NCI-H1436 treated with DMSO at 0.1 percent for 48 hours (cell line): ENCODE measurements around the gene UGGT2.

ENCODE experiments used
- DNase-seq: peaks from one replicate; lab custom pipeline; 2025; lab: John Stamatoyannopoulos, UW

Gene UGGT2, protein sequence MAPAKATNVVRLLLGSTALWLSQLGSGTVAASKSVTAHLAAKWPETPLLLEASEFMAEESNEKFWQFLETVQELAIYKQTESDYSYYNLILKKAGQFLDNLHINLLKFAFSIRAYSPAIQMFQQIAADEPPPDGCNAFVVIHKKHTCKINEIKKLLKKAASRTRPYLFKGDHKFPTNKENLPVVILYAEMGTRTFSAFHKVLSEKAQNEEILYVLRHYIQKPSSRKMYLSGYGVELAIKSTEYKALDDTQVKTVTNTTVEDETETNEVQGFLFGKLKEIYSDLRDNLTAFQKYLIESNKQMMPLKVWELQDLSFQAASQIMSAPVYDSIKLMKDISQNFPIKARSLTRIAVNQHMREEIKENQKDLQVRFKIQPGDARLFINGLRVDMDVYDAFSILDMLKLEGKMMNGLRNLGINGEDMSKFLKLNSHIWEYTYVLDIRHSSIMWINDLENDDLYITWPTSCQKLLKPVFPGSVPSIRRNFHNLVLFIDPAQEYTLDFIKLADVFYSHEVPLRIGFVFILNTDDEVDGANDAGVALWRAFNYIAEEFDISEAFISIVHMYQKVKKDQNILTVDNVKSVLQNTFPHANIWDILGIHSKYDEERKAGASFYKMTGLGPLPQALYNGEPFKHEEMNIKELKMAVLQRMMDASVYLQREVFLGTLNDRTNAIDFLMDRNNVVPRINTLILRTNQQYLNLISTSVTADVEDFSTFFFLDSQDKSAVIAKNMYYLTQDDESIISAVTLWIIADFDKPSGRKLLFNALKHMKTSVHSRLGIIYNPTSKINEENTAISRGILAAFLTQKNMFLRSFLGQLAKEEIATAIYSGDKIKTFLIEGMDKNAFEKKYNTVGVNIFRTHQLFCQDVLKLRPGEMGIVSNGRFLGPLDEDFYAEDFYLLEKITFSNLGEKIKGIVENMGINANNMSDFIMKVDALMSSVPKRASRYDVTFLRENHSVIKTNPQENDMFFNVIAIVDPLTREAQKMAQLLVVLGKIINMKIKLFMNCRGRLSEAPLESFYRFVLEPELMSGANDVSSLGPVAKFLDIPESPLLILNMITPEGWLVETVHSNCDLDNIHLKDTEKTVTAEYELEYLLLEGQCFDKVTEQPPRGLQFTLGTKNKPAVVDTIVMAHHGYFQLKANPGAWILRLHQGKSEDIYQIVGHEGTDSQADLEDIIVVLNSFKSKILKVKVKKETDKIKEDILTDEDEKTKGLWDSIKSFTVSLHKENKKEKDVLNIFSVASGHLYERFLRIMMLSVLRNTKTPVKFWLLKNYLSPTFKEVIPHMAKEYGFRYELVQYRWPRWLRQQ (N-terminal part only)

DNA sequence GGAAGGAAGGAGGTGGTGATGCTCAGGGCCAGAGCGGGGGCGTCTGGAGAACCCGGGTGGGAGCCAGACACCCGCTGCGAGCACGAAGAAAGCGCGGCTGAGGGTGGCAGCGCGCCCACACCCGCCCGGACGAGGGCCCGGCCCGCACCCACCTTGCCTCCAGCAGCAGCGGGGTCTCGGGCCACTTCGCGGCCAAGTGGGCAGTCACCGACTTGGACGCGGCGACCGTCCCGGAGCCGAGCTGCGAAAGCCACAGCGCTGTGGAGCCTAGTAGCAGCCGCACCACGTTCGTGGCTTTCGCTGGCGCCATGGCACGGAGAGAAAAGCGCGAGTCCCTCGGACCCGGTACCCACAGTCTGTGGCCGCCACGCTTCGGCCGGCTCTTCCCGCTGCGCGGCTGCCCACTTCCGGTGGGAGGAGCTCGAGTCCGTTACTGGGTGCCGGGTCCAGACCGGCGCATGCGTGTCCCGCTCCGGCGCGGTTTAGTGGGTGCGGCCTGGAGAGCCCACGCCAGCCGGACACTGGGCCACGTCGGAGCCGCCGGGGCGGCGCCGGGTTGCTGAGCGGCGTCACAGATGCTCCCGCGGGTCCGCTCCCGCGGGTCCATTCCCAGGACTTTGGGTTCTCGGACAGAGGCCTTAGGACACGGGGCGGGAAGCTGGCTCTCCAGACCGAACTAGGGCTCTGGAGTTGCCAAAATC, at the start of gene UGGT2:
TSS of gene UGGT2 (minus strand) at position 399 of the 701 bp plus-strand sequence. CDS start at position 310, 89 bp downstream.
- peak; percentile 38 for DNase-seq

DNA sequence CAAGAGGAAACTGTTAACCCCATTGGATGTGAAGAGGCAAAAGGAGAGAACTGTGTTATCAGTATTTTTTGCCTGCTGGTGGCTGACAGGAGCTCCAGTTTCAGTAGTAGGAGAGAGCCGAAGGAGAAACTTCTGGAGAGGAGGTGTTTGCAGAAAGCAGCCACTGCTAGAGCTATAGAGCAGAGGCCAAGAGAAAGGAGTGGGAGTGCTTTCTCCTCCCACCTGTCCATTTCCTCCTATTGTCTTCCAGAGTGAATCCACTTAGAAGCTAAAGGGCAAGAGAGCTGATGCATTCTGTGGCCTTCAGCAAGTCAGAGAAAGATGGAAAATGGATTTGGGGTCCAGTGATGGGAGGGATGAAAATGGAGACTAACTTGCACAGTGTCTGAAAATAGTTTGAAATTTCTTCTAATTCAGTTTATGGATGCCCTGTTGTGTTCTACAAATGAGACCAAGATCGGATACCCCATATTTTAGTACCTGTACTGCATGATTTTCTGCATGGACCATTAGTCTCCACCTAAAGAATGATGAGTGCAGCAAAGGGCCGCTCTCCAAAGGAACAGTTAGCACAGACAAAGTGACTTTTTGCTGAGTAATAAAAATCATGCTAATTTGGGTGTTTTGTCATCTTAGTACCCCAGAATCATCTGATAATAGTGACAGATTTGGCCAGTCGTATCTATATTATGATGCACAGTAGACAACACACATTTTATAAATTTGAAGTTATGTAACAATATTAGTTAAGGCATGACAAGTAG, 47.4 kb upstream of the UGGT2 start:
- DNase-seq: no peak

GRCh38 chr13:96093296-96094006, 40.2 kb upstream of the UGGT2 start:
- no peak for DNase-seq

DNA sequence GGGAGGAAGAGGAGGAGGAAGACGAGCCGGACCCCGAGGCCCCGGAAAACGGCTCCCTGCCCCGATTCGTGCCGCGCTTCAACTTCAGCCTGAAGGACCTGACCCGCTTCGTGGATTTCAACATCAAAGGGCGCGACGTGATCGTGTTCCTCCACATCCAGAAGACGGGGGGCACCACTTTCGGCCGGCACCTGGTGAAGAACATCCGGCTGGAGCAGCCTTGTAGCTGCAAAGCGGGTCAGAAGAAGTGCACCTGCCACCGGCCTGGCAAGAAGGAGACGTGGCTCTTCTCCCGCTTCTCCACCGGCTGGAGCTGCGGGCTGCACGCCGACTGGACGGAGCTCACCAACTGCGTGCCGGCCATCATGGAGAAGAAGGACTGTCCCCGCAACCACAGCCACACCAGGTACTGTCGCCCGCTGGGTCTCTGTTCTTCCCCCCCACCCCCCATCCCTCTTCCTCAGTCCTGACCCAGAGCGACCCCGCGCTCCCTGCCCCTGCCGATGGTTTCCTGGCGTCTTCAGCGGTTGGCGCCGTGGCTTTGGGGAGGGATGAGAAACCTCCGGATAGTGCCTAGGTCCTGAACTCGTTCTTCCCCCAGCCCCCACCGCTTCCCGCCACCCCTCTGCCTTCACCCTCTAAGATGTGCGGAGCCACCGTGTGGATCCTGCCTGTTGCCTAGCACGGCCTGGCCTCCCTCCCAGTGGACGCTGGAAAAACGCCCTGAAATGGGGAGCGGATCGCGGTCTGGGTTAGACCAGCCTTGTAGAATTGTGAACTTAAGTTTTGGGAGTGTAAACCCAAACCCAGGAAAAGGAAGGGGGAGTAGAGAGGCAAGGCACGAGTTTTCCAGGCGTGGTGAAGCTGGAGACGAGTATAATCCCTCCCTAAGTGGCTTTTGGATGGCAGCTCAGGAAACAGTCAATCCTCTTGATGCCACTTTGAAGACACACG, 38.2 kb upstream of the UGGT2 start:
- DNase-seq: no peak

DNA sequence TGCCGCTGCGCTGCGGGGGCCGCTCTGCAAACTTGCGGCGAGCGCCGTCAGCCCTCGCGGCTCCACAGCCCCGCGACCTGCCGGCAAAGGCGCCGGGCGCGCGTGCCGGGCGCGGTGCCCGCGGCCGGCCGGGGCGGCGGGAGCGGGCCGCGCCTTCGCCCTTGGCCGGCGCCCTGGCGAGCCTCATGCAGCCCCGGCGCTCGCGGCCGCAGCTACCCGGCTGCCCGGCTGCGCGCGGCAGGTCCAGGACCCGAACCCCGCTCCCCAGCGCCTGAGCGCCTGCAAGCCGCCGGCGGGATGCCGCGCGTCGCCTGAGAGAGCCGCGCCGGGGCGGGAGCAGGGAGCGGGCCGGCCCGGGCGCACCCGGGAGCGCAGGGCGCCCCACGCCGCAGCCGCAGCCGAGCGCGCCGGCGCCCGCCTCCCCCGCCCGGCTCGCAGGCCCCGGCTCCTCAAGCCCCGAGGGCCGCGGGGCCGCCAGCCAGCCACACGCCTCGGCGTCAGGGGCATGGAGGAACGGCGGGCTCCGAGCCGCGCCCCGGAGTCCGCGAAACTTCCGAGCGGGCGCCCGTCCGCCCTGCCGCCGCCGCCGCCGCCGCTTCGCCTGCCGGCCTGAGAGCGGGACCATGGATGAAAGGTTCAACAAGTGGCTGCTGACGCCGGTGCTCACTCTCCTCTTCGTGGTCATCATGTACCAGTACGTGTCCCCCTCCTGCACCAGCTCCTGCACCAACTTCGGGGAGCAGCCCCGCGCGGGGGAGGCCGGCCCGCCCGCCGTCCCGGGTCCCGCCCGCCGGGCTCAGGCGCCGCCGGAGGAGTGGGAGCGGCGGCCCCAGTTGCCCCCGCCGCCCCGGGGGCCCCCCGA, 37.3 kb upstream of the UGGT2 start:
- no peak for DNase-seq

DNA sequence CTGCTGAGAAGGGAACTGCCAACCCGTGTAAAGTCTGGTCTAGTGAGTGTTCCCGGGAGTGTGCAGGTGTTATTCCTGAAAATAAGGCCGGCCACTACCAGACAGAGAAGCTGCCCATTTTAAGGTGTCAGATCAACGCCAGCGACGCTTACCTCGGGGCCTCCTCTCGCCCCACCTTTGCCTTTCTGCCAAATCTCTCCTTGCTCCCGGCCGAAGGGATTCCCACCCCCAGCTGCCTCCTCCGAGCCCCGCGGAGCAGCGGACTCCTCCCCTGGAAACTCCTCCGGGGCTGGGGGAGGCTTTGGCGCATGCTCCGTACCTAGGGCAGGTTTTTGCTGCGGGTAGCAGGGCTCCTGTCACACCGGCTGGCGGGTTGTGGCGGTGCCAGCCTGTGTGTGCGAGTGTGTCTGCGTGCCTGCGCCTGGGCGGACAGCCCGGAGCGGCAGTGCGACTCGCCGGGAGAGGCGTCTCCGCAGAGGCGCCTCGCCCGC, 36.6 kb upstream of the UGGT2 start, which contains the start of gene HS6ST3:
TSS of gene HS6ST3 (plus strand) at position 359 of the 491 bp plus-strand sequence.
- DNase-seq: peak; percentile 29

DNA sequence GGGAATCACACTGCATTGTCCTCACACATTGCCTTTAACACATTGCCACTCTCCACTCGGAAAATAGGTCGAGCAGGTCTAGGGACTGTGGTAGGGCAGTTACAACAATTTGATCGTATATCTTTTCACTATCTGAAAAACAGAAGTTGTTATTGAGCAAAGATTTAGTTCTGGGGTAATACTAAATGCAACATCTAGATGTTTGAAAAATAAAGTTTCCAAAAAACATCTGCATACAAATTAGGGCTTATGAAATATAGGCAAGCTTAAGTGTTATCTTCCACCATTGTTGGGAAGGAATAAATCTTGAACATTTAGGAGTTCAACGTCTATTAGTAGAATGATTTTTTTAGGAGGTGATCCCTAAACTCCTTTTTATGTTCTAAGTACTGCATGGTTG, 35.9 kb upstream of the UGGT2 start:
- no peak for DNase-seq

DNA sequence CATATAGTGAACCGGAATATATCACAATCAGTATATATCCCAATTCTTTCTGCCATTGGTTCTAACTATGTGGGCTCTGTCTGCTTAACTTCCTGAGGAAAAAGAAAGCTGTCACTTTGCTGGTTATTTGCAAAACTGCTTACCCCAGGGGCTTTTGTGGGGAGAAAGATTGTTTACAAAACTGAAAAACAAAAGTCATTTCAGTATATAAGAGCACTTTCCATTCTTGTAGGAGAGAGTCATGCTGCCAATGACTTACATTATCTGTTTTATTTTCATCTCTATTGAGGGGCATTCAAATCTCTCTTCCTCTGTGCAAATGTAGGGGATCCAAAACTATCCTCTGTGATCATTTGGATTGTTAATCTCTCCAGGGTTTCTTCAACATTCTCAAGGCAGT, 33.5 kb upstream of the UGGT2 start:
- no peak for DNase-seq

GRCh38 chr13:96082640-96083039, 29.4 kb upstream of the UGGT2 start:
- DNase-seq: no peak

GRCh38 chr13:96081888-96082287, 28.7 kb upstream of the UGGT2 start:
- DNase-seq: no peak

DNA sequence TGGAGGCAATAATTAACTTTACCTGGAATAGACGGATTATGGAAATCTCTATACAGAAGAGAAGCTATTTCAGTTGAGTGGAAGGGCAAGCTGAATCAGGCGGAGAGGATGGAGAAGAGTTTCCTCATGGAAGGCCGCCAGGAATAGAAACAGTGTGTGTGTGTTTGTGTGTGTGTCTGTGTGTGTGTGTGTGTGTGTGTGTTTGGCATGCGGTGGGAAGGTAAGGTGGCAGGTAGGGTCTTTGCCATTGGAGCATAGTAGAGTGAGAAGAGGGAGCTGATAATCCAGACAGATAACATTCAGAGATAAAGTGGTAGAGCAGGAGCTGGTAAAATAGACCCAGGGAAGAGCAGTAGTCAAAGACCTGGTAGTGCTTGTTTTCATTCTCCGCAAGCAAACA, 27.5 kb upstream of the UGGT2 start:
- DNase-seq: no peak

- no peak for DNase-seq
Observed at GRCh38 chr13:96075953-96076543, 22.8 kb upstream of the UGGT2 start.

DNA sequence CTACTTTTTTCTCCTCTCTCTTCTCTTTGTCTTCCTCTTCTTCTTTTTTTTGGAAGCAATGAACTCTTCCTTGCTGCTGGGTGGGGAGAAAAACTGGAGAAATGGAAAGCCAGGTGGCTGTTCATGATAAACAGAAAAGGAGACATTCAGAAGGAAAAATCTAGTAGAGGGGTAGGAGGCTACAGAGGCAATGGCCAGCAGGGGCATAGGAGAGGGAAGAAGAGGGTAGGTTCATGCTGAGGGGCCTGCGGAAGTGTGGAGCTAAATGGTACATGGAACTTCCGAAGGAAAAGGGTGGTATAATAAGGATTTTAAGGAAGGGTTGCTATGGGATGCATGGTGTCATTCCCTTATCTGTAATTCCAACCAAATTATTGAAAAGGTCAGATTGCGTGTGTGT, 19.2 kb upstream of the UGGT2 start:
- no peak for DNase-seq

- DNase-seq: peak; percentile 95
Observed at GRCh38 chr13:96071504-96071903, 18.3 kb upstream of the UGGT2 start.

DNA sequence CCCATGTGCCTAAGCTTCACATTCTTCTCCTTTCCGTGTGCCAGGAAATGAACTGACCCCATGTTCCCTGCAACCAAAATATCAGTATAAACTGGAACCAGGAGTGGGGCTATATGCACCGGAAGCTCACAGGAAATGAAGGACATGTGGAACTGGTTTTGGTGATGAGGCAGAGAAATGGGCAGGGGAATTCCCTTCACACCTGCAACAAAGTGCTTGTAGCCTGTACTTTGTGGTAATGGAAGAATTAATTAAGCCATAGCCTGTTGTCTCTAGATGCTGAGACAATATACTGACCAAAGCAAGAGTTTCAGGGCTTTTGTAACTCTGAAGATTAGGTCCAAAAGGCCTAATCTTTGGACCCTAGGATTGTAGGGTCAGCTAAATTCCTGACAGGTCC, 15.5 kb upstream of the UGGT2 start:
- DNase-seq: no peak

DNA sequence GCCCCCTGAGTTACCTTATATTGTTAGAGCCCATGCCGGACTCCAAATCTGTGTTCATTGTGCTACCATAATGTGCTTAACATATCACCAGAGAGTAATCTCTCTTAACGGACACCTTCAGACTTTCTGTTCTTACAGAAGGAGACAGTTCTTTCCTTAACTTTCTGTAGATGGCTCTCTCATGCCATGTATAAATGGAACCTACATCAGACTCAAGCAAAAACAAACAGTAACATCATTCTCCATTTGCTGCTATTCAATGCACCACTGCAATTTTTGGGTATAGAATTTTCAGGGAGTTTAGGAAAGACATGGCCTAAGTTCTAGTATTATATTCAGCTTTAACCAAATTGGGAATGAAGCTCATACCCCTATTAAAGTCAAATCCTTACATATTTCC, 12.6 kb upstream of the UGGT2 start:
- DNase-seq: no peak

- DNase-seq: no peak
Observed at GRCh38 chr13:96052656-96053002, 572 bp downstream of the UGGT2 start.
